GM19438 (cell line): ENCODE data around the gene NXF2.
"Not testable (repeated sequence)": the region's sequence is repeated elsewhere in the genome, so short reads cannot be mapped to it uniquely, and the experiment has no call there.

Source experiments
- ATAC-seq: cut with Tn5 transposase; IDR thresholded peaks from one replicate; pipeline ENCODE4 v1.9.1; 2021; ENCODE audit warnings: low read depth; ENCODE audit not compliant: unreplicated experiment

Gene NXF2

GRCh38 chrX:102246893-102247292, at the start of gene NXF2:
NXF2 (plus strand) TSS chrX:102247167; CDS start chrX:102307079, 59,912 bp downstream.
- not testable (repeated sequence) for ATAC-seq

- not testable (repeated sequence) for ATAC-seq
Observed at GRCh38 chrX:102207940-102208339, 39.0 kb upstream of the NXF2 start.

- ATAC-seq = not testable (repeated sequence)
Observed at GRCh38 chrX:102214986-102215385, 32.0 kb upstream of the NXF2 start, which contains the start of gene TCP11X1. TCP11X1 (plus strand) TSS chrX:102215301.

GRCh38 chrX:102216497-102216896, 30.5 kb upstream of the NXF2 start:
- ATAC-seq = not testable (repeated sequence)

- ATAC-seq = not testable (repeated sequence)
Observed at GRCh38 chrX:102235678-102236077, 11.3 kb upstream of the NXF2 start.

- ATAC-seq = not testable (repeated sequence)
Observed at GRCh38 chrX:102240265-102240664, 6.7 kb upstream of the NXF2 start.

GRCh38 chrX:102272231-102272630, 25.3 kb downstream of the NXF2 start:
- ATAC-seq = not testable (repeated sequence)

GRCh38 chrX:102338162-102338561, 91.2 kb downstream of the NXF2 start:
- no peak for ATAC-seq

- peak; percentile 80 for ATAC-seq
Observed at GRCh38 chrX:102339312-102340298, 92.6 kb downstream of the NXF2 start.

- ATAC-seq = no peak
Observed at GRCh38 chrX:102341867-102342266, 94.9 kb downstream of the NXF2 start.

GRCh38 chrX:102345916-102346315, 98.9 kb downstream of the NXF2 start:
- ATAC-seq = peak; percentile 70
